H9 (cell line): ENCODE measurements around the gene TTC28. TPM values are rescaled to one million over a fixed set of nuclear protein-coding genes. Genes with fewer than 3 reads are reported as not detected.

Experiments used
- DNase-seq: peaks from one replicate; pipeline ENCODE4 v3.0.0-alpha.2; 2017
- H2AFZ ChIP-seq: one replicate; pipeline ENCODE4 v1.6.1; 2013; ENCODE audit warnings: mild to moderate bottlenecking, low read length, control low read depth, moderate library complexity
- H2AK5ac ChIP-seq: 2 replicates; pipeline ENCODE4 v1.6.1; 2013; ENCODE audit warnings: low read length, control low read depth, mixed read lengths; ENCODE audit not compliant: insufficient read length
- H2BK120ac ChIP-seq: one replicate; pipeline ENCODE4 v1.6.1; 2013; ENCODE audit warnings: low read depth, mild to moderate bottlenecking, low read length, control low read depth, inconsistent platforms; ENCODE audit not compliant: poor library complexity, severe bottlenecking
- H2BK12ac ChIP-seq: 2 replicates; pipeline ENCODE4 v1.6.1; 2013; ENCODE audit warnings: low read length, control low read depth, mixed read lengths, low read depth; ENCODE audit not compliant: insufficient read length
- H2BK15ac ChIP-seq: 2 replicates; pipeline ENCODE4 v1.6.1; 2013; ENCODE audit warnings: low read depth, low read length, control low read depth
- H2BK20ac ChIP-seq: one replicate; pipeline ENCODE4 v1.6.1; 2013; ENCODE audit warnings: low read depth, mild to moderate bottlenecking, low read length, control low read depth, inconsistent platforms; ENCODE audit not compliant: poor library complexity, severe bottlenecking
- H2BK5ac ChIP-seq: 2 replicates; pipeline ENCODE4 v1.6.1; 2013; ENCODE audit warnings: low read length, control low read depth, mixed read lengths; ENCODE audit not compliant: insufficient read length
- H3K14ac ChIP-seq: 2 replicates; pipeline ENCODE4 v1.6.1; 2013; ENCODE audit warnings: low read length, control low read depth; ENCODE audit not compliant: insufficient read depth
- H3K18ac ChIP-seq: 2 replicates; pipeline ENCODE4 v1.6.1; 2013; ENCODE audit warnings: low read depth, mild to moderate bottlenecking, mixed read lengths, low read length, control low read depth; ENCODE audit not compliant: insufficient read length
- H3K23ac ChIP-seq: 2 replicates; pipeline ENCODE4 v1.6.1; 2013; ENCODE audit warnings: low read length, control low read depth, mixed read lengths, low read depth; ENCODE audit not compliant: insufficient read length
- H3K23me2 ChIP-seq: 2 replicates; pipeline ENCODE4 v1.6.1; 2013; ENCODE audit warnings: low read depth, mild to moderate bottlenecking, mixed read lengths, low read length, control low read depth; ENCODE audit not compliant: insufficient read length, poor library complexity, severe bottlenecking
- H3K27ac ChIP-seq: 2 replicates; pipeline ENCODE4 v1.5.1; 2013; ENCODE audit warnings: low read length, control low read depth, mixed read lengths, low read depth; ENCODE audit not compliant: insufficient read length
- H3K27me3 ChIP-seq: 2 replicates; pipeline ENCODE4 v1.6.1; 2013; ENCODE audit warnings: low read length, control low read depth, inconsistent platforms; ENCODE audit not compliant: insufficient read depth
- H3K4ac ChIP-seq: 2 replicates; pipeline ENCODE4 v1.6.1; 2013; ENCODE audit warnings: low read depth, mild to moderate bottlenecking, control low read depth, inconsistent platforms, low read length, moderate library complexity
- H3K4me1 ChIP-seq: 2 replicates; pipeline ENCODE4 v1.6.1; 2013; ENCODE audit warnings: low read length, control low read depth, inconsistent platforms; ENCODE audit not compliant: insufficient read depth
- H3K4me2 ChIP-seq: 2 replicates; pipeline ENCODE4 v1.6.1; 2013; ENCODE audit warnings: low read length, control low read depth, mixed read lengths; ENCODE audit not compliant: insufficient read length, insufficient read depth
- H3K56ac ChIP-seq: 2 replicates; pipeline ENCODE4 v1.6.1; 2013; ENCODE audit warnings: low read depth, mild to moderate bottlenecking, mixed read lengths, low read length, control low read depth; ENCODE audit not compliant: insufficient read length
- H3K79me1 ChIP-seq: 2 replicates; pipeline ENCODE4 v1.6.1; 2013; ENCODE audit warnings: low read depth, mild to moderate bottlenecking, moderate library complexity, low read length, control low read depth, inconsistent platforms; ENCODE audit not compliant: insufficient read depth, poor library complexity, severe bottlenecking
- H3K79me2 ChIP-seq: 2 replicates; pipeline ENCODE4 v1.6.1; 2013; ENCODE audit warnings: low read length, control low read depth, inconsistent platforms; ENCODE audit not compliant: insufficient read depth
- H3K9ac ChIP-seq: 2 replicates; pipeline ENCODE4 v1.6.1; 2013; ENCODE audit warnings: low read length, control low read depth, mixed read lengths; ENCODE audit not compliant: insufficient read length; ENCODE audit errors: extremely low read depth
- H3K9me3 ChIP-seq: one replicate; pipeline ENCODE4 v1.6.1; 2013; ENCODE audit warnings: low read depth, low read length, inconsistent platforms; ENCODE audit not compliant: control insufficient read depth
- H3T11ph ChIP-seq: one replicate; pipeline ENCODE4 v1.6.1; 2013; ENCODE audit warnings: mild to moderate bottlenecking, low read length, control low read depth, inconsistent platforms
- H4K20me1 ChIP-seq: one replicate; pipeline ENCODE4 v1.6.1; 2013; ENCODE audit not compliant: control insufficient read depth, insufficient read length, insufficient read depth
- H4K5ac ChIP-seq: 2 replicates; pipeline ENCODE4 v1.6.1; 2013; ENCODE audit warnings: low read depth, mild to moderate bottlenecking, mixed read lengths, low read length, control low read depth; ENCODE audit not compliant: insufficient read length
- H4K8ac ChIP-seq: replicated peaks from 2 replicates; pipeline ENCODE4 v1.6.1; 2013; ENCODE audit warnings: low read length, control low read depth, mixed read lengths, low read depth; ENCODE audit not compliant: insufficient read length
- H4K91ac ChIP-seq: 2 replicates; pipeline ENCODE4 v1.6.1; 2013; ENCODE audit warnings: low read depth, mild to moderate bottlenecking, moderate library complexity, mixed read lengths, low read length, control low read depth; ENCODE audit not compliant: insufficient read length
- H3K27ac Mint-ChIP-seq, 3 experiments: 2 replicates in 2 of 3; 3 replicates in 1 of 3; pipeline ENCODE4 v1.8.0; 2020 to 2021; ENCODE audit warnings: mixed read lengths in 3 of 3, mild to moderate bottlenecking in 1 of 3, moderate library complexity in 1 of 3
- H3K27me3 Mint-ChIP-seq: 2 replicates; pipeline ENCODE4 v1.8.0; 2021; ENCODE audit warnings: low read depth, mild to moderate bottlenecking, moderate library complexity, mixed read lengths
- H3K36me3 Mint-ChIP-seq, 3 experiments: 2 replicates in 2 of 3; 3 replicates in 1 of 3; pipeline ENCODE4 v1.8.0; 2020 to 2021; ENCODE audit warnings: low read depth in 3 of 3, mixed read lengths in 3 of 3; ENCODE audit not compliant: insufficient read depth in 1 of 3
- H3K4me1 Mint-ChIP-seq, 2 experiments: 2 replicates each; pipeline ENCODE4 v1.8.0; 2020; ENCODE audit warnings: mixed read lengths in 2 of 2
- H3K4me3 Mint-ChIP-seq, 2 experiments: 2 replicates in 1 of 2; 3 replicates in 1 of 2; pipeline ENCODE4 v1.8.0; 2020 to 2021; ENCODE audit warnings: mild to moderate bottlenecking in 2 of 2, mixed read lengths in 2 of 2, moderate library complexity in 1 of 2
- H3K9me3 Mint-ChIP-seq, 2 experiments: 2 replicates in 1 of 2; 3 replicates in 1 of 2; pipeline ENCODE4 v1.8.0; 2020; ENCODE audit warnings: mild to moderate bottlenecking in 2 of 2, mixed read lengths in 2 of 2, moderate library complexity in 1 of 2
- WGBS: extraction: QIAGEN DNeasy Blood & Tissue Kit; methylation state at CpG from one replicate; pipeline ENCODE4 v1.1.7; 2013; ENCODE audit warnings: missing lambda C conversion rate, low lambda C conversion rate, mixed read lengths; ENCODE audit not compliant: insufficient read length; ENCODE audit errors: extremely low coverage; 5-methylcytosine and 5-hydroxymethylcytosine counted together
- total RNA-seq: library from RNA; stranded (reverse); gene quantifications from 2 replicates; pipeline ENCODE4 v1.2.1, GENCODE V29; 2021
- TF ChIP-seq, protein P1 (sequence below): fragments of 200-600 bp; sonication (generic); conservative IDR thresholded peaks from 3 replicates; pipeline ENCODE4 v1.8.0; 2021; ENCODE audit warnings: antibody characterized with exemption, mild to moderate bottlenecking

The TTC28 gene
- total RNA-seq, 1 experiment from 2014 or later = 13.6 TPM

DNA sequence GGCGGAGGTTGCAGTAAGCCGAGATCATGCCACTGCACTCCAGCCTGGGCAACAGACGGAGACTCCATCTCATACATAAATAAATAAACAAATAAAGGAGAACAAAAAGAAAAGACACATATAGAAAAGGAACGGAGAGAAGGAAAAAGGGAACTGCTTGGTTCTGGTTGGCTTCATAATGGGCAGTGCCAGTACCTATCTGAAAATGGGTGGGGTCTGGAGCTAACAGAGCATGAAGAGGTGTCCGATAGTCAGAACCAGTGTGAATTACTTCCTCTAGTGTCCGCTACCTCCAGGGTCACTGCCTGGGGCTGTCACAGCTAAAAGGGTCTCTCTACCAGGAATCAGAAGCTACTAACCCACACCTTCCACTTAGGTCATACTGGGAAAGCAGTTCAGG, 27.2 kb upstream of the TTC28 start:
- no peak overlapping the region for H2BK5ac ChIP-seq
- no peaks in the 10 kb centered on the region for H3K23me2 ChIP-seq
- H3K27ac ChIP-seq = no peak overlapping the region
- H3K27me3 ChIP-seq = no peaks in the 10 kb centered on the region
- H3K9ac ChIP-seq = no peak overlapping the region
- no peak overlapping the region for H2AK5ac ChIP-seq
- H2BK12ac ChIP-seq = no peak overlapping the region
- no peaks in the 10 kb centered on the region for H3K4me1 ChIP-seq
- Mint-ChIP-seq H3K4me3 (no peak overlapping the region), H3K27me3 (no peaks in the 10 kb centered on the region), H3K4me1 (no peaks in the 10 kb centered on the region), H3K27ac (no peak overlapping the region), H3K9me3 (no peaks in the 10 kb centered on the region), H3K36me3 (peaks cover 42 to 63% (median 59%) of the 10 kb centered on the region in 3 experiments)
- no peaks in the 10 kb centered on the region for H3K9me3 ChIP-seq
- WGBS = no CpG with 5 or more reads among the region's 6 CpGs
- H3T11ph ChIP-seq = no peak overlapping the region
- no peak overlapping the region for H2BK20ac ChIP-seq
- H4K5ac ChIP-seq = no peak overlapping the region
- H3K23ac ChIP-seq = no peak overlapping the region
- H3K4me2 ChIP-seq = no peak overlapping the region
- H3K4ac ChIP-seq = no peak overlapping the region
- TF ChIP-seq, protein P1, sequence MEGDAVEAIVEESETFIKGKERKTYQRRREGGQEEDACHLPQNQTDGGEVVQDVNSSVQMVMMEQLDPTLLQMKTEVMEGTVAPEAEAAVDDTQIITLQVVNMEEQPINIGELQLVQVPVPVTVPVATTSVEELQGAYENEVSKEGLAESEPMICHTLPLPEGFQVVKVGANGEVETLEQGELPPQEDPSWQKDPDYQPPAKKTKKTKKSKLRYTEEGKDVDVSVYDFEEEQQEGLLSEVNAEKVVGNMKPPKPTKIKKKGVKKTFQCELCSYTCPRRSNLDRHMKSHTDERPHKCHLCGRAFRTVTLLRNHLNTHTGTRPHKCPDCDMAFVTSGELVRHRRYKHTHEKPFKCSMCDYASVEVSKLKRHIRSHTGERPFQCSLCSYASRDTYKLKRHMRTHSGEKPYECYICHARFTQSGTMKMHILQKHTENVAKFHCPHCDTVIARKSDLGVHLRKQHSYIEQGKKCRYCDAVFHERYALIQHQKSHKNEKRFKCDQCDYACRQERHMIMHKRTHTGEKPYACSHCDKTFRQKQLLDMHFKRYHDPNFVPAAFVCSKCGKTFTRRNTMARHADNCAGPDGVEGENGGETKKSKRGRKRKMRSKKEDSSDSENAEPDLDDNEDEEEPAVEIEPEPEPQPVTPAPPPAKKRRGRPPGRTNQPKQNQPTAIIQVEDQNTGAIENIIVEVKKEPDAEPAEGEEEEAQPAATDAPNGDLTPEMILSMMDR = no peak
- no peak overlapping the region for H3K18ac ChIP-seq
- H4K20me1 ChIP-seq = no peaks in the 10 kb centered on the region
- no peaks in the 10 kb centered on the region for H3K79me1 ChIP-seq
- no peak overlapping the region for H3K14ac ChIP-seq
- no peak overlapping the region for H3K56ac ChIP-seq
- H2BK15ac ChIP-seq = no peak overlapping the region
- no peaks in the 10 kb centered on the region for H3K79me2 ChIP-seq
- no peak overlapping the region for H4K8ac ChIP-seq
- H2AFZ ChIP-seq = no peak overlapping the region
- no peak overlapping the region for H4K91ac ChIP-seq
- DNase-seq = no peak
- H2BK120ac ChIP-seq = no peak overlapping the region
